Activated T-cell treated with anti-CD3 and anti-CD28 coated beads for 48 hours (primary cell): Measurements from ENCODE around the gene CCNI2.
"Not testable (repeated sequence)": the region's sequence is repeated elsewhere in the genome, so short reads cannot be mapped to it uniquely, and the experiment has no call there.

Experiments used
- DNase-seq: peaks from one replicate; pipeline ENCODE4 v3.0.0-alpha.2; 2020; ENCODE audit warnings: low read depth

Gene CCNI2

GRCh38 chr5:132781029-132781428 is 33.8 kb downstream of the CCNI2 start:
- DNase-seq = no peak

- DNase-seq = no peak
Observed at GRCh38 chr5:132782101-132782500, 34.9 kb downstream of the CCNI2 start.

- no peak for DNase-seq
Observed at GRCh38 chr5:132785365-132785764, 38.1 kb downstream of the CCNI2 start.

- DNase-seq = no peak
Observed at GRCh38 chr5:132785864-132786263, 38.6 kb downstream of the CCNI2 start.

GRCh38 chr5:132787076-132787475 is 39.9 kb downstream of the CCNI2 start:
- no peak for DNase-seq

- DNase-seq = no peak
Observed at GRCh38 chr5:132788508-132788907, 41.3 kb downstream of the CCNI2 start.

- no peak for DNase-seq
Observed at GRCh38 chr5:132788990-132789886, 42.0 kb downstream of the CCNI2 start.

GRCh38 chr5:132790201-132790865 is 43.1 kb downstream of the CCNI2 start:
- DNase-seq = no peak

- DNase-seq = no peak
Observed at GRCh38 chr5:132791026-132791425, 43.8 kb downstream of the CCNI2 start.

- DNase-seq = no peak
Observed at GRCh38 chr5:132797651-132798050, 50.4 kb downstream of the CCNI2 start.

GRCh38 chr5:132799392-132799791 is 52.2 kb downstream of the CCNI2 start:
- no peak for DNase-seq

GRCh38 chr5:132800545-132800944 is 53.3 kb downstream of the CCNI2 start:
- DNase-seq = no peak

- no peak for DNase-seq
Observed at GRCh38 chr5:132802044-132802684, 54.9 kb downstream of the CCNI2 start.

GRCh38 chr5:132802685-132803066 is 55.5 kb downstream of the CCNI2 start:
- DNase-seq = not testable (repeated sequence)
